Left lung (tissue), 10 donors: ENCODE results near the gene BRD2. TPM values are rescaled to one million over a fixed set of nuclear protein-coding genes. Genes with fewer than 3 reads are reported as not detected.

Source experiments
- ATAC-seq: fragments of 200-7000 bp; cut with Tn5 transposase; one replicate; pipeline ENCODE4 v1.9.1; 2020; ENCODE audit warnings: moderate library complexity
- DNase-seq, 4 donors: peaks; one replicate each; pipeline ENCODE4 v3.0.0-alpha.2; 2013 to 2020
- H3K27ac ChIP-seq, 2 donors: fragments of 200-600 bp; sonication (generic) in 1 of 2; one replicate each; pipeline versions ENCODE4 v1.5.0 to v1.8.0; 2020 to 2021
- H3K27me3 ChIP-seq, 2 donors: fragments of 200-600 bp; sonication (generic) in 1 of 2; one replicate each; pipeline versions ENCODE4 v1.5.0 to v1.8.0; 2020 to 2021
- H3K36me3 ChIP-seq, 2 donors: fragments of 200-600 bp; sonication (generic) in 1 of 2; one replicate each; pipeline versions ENCODE4 v1.5.0 to v1.8.0; 2020 to 2021
- H3K4me1 ChIP-seq, 2 donors: fragments of 200-600 bp; one replicate each; pipeline ENCODE4 v1.8.0; 2021
- H3K4me3 ChIP-seq, 2 donors: fragments of 200-600 bp; sonication (generic) in 1 of 2; one replicate each; pipeline versions ENCODE4 v1.5.0 to v1.8.0; 2020 to 2021; ENCODE audit warnings: mild to moderate bottlenecking in 1 of 2
- H3K9me3 ChIP-seq, 2 donors: fragments of 200-600 bp; sonication (generic) in 1 of 2; one replicate each; pipeline versions ENCODE4 v1.5.0 to v1.8.0; 2020 to 2021
- intact Hi-C, 2 donors: fragments of 100-400 bp; cut with DNase I; formaldehyde crosslinking; loops; one replicate each; pipeline versions ENCODE4 v1.11.2 to v1.14.2; 2022
- polyA plus RNA-seq, 6 donors: library from polyadenylated mRNA; unstranded; fragments of 120-200 nt; gene quantifications; one replicate each; pipeline ENCODE4 v1.2.1, GENCODE V29; 2013; ENCODE audit not compliant: insufficient read length in 6 of 6
- total RNA-seq, 2 donors: library from RNA; stranded (reverse); fragmentation: NEBNext Ultra II Directional; extraction: Animal tissue kit (Norgen Biotek cat#: 25700); gene quantifications; one replicate each; pipeline ENCODE4 v1.2.1, GENCODE V29; 2021
- TF ChIP-seq, protein P1 (sequence below), 2 donors: fragments of 200-600 bp; sonication (generic) in 1 of 2; IDR thresholded peaks; one replicate each; pipeline versions ENCODE4 v1.5.0 to v1.8.0; 2021; ENCODE audit warnings: antibody characterized with exemption in 2 of 2
- donor health status: DM: no; HTN: yes; CAD: no.
- donor health status: DM: no; HTN: no; CAD: no.

Gene BRD2
- total and polyA plus RNA-seq, 8 donors: 125 to 317 (median 297) TPM

DNA sequence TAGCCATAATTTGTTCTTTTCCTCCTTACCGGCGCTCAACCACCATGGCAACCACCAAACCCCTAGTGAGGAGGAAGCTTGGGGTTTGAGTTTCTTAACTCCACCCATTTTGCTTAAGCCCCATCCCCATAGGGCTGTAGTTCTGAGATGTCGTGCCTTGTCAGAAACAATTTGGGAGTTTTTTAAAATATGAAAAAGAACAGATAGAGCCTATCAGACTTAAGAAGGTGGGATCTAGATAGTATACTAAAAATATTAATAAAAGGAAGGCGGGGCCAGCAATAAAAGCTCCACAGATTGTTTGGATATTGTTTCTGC, 5.6 kb downstream of the BRD2 start:
- DNase-seq: peak in 1 of 4 donors; percentile 40
- intact Hi-C loops: no loop called here
- peak overlapping the region; percentile 98 to 100 for H3K4me3 ChIP-seq
- no peaks in the 10 kb centered on the region for H3K9me3 ChIP-seq
- no peak for ATAC-seq
- H3K36me3 ChIP-seq: peaks cover 10 to 69% of the 10 kb centered on the region in 2 donors
- H3K27me3 ChIP-seq: no peaks in the 10 kb centered on the region
- TF ChIP-seq, protein P1, sequence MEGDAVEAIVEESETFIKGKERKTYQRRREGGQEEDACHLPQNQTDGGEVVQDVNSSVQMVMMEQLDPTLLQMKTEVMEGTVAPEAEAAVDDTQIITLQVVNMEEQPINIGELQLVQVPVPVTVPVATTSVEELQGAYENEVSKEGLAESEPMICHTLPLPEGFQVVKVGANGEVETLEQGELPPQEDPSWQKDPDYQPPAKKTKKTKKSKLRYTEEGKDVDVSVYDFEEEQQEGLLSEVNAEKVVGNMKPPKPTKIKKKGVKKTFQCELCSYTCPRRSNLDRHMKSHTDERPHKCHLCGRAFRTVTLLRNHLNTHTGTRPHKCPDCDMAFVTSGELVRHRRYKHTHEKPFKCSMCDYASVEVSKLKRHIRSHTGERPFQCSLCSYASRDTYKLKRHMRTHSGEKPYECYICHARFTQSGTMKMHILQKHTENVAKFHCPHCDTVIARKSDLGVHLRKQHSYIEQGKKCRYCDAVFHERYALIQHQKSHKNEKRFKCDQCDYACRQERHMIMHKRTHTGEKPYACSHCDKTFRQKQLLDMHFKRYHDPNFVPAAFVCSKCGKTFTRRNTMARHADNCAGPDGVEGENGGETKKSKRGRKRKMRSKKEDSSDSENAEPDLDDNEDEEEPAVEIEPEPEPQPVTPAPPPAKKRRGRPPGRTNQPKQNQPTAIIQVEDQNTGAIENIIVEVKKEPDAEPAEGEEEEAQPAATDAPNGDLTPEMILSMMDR (IDR thresholded peaks at IDR 0.05): no peak
- H3K27ac ChIP-seq: peak overlapping the region; percentile 99
- peaks cover 9 to 48% of the 10 kb centered on the region in 2 donors for H3K4me1 ChIP-seq

DNA sequence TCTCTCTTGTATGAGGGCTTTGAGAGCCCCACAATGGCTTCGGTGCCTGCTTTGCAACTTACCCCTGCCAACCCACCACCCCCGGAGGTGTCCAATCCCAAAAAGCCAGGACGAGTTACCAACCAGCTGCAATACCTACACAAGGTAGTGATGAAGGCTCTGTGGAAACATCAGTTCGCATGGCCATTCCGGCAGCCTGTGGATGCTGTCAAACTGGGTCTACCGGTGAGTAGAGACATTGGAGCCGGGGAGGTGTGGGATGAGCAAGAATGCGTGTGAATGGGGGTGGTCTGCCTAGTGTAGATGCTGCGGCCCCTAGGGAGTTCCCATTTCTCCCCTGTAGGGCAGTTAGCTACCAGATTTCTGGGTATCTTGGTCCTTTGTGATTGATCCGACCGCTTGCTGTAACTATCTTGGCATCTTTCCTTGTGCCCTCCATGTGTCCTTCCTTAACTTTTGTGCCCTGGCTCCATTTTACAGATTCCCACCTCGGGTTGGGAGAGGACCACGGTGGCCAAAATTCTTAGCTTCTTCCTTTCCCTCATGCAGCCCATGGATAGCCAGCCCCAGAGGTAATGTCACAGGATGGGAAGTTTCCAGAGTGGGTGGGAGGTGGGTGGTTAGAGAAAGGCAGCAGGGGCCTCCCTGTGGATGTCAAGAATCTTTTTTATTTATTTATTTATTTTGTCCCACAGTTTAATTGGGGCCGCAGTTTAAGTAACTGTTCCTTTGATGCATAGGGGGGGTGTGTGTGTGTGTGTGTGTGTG, 6.3 kb downstream of the BRD2 start:
- no peaks in the 10 kb centered on the region for H3K27me3 ChIP-seq
- TF ChIP-seq, protein P1 (IDR thresholded peaks at IDR 0.05): no peak
- H3K27ac ChIP-seq: peak overlapping the region in 1 of 2 donors; percentile 99
- intact Hi-C loops: loop anchor here in 1 of 2 donors (5.0 kb wide), 1 partner anchor 37 kb away; no protein-coding TSS in a partner anchor
- H3K36me3 ChIP-seq: peaks cover 10 to 76% of the 10 kb centered on the region in 2 donors
- ATAC-seq: no peak
- no peaks in the 10 kb centered on the region for H3K9me3 ChIP-seq
- peaks cover 9 to 56% of the 10 kb centered on the region in 2 donors for H3K4me1 ChIP-seq
- peak overlapping the region; percentile 98 to 100 for H3K4me3 ChIP-seq
- no peak for DNase-seq

DNA sequence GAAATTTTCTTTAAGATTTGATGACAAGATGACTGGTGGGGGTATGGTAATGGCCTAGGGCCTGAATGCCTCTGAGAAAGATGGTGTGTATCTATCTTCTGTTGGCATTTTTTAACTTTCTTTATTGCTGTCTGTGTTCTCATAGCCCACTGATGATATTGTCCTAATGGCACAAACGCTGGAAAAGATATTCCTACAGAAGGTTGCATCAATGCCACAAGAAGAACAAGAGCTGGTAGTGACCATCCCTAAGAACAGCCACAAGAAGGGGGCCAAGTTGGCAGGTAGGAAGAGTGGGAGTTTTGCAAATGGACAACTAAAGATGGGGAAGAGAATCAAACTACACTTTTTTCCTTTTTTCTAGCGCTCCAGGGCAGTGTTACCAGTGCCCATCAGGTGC, 7.5 kb downstream of the BRD2 start:
- intact Hi-C loops: loop anchor here in 1 of 2 donors (5.0 kb wide), 1 partner anchor 39 kb away; no protein-coding TSS in a partner anchor
- no peak overlapping the region for H3K27ac ChIP-seq
- H3K36me3 ChIP-seq: peaks cover 17 to 88% of the 10 kb centered on the region in 2 donors
- H3K4me3 ChIP-seq: peak overlapping the region in 1 of 2 donors; percentile 100
- TF ChIP-seq, protein P1 (IDR thresholded peaks at IDR 0.05): no peak
- peaks cover 9 to 67% of the 10 kb centered on the region in 2 donors for H3K4me1 ChIP-seq
- no peak for DNase-seq
- no peak for ATAC-seq
- no peaks in the 10 kb centered on the region for H3K9me3 ChIP-seq
- no peaks in the 10 kb centered on the region for H3K27me3 ChIP-seq

DNA sequence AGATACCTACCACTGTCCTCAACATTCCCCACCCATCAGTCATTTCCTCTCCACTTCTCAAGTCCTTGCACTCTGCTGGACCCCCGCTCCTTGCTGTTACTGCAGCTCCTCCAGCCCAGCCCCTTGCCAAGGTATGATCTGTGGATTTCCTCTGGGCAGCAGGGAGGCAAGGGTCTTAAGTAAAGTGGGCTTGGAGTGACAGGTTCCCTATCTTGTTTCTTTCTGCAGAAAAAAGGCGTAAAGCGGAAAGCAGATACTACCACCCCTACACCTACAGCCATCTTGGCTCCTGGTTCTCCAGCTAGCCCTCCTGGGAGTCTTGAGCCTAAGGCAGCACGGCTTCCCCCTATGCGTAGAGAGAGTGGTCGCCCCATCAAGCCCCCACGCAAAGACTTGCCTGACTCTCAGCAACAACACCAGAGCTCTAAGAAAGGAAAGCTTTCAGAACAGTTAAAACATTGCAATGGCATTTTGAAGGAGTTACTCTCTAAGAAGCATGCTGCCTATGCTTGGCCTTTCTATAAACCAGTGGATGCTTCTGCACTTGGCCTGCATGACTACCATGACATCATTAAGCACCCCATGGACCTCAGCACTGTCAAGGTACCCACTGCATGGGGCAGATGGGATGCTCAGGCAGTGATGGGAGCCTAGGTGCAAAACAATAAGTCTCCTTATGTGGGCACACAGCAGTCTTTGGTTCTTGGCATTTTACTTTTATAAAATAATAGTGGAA, 8.1 kb downstream of the BRD2 start:
- H3K36me3 ChIP-seq: peaks cover 17 to 94% of the 10 kb centered on the region in 2 donors
- DNase-seq: no peak
- TF ChIP-seq, protein P1 (IDR thresholded peaks at IDR 0.05): no peak
- no peaks in the 10 kb centered on the region for H3K27me3 ChIP-seq
- intact Hi-C loops: loop anchor here in 1 of 2 donors (5.0 kb wide), 1 partner anchor 39 kb away; no protein-coding TSS in a partner anchor
- H3K4me3 ChIP-seq: peak overlapping the region in 1 of 2 donors; percentile 100
- H3K27ac ChIP-seq: no peak overlapping the region
- ATAC-seq: no peak
- peaks cover 9 to 69% of the 10 kb centered on the region in 2 donors for H3K4me1 ChIP-seq
- H3K9me3 ChIP-seq: no peaks in the 10 kb centered on the region
